Common myeloid progenitor, CD34-positive (primary cell): ENCODE results near the gene PDE4B.

Source experiments
- CTCF ChIA-PET: fragments of 350-600 bp; sonication (Branson Sonifier 250); formaldehyde crosslinking; loops from one replicate; lab custom pipeline; 2021; ENCODE audit warnings: antibody characterized with exemption; lab: Charles Lee
- POLR2A ChIA-PET: fragments of 350-600 bp; sonication (Branson Sonifier 250); formaldehyde crosslinking; loops from one replicate; lab custom pipeline; 2021; ENCODE audit warnings: antibody characterized with exemption; lab: Charles Lee
- DNase-seq, 3 donors: peaks; one replicate each; pipeline versions ENCODE4 v3.0.0 to v3.0.0-alpha.2; 2013
- H3K27ac ChIP-seq, 2 experiments: 1 replicate in 1 of 2; 2 replicates in 1 of 2; pipeline ENCODE4 v1.7.0; 2013; ENCODE audit warnings: inconsistent platforms in 2 of 2, low read length in 2 of 2, mild to moderate bottlenecking in 2 of 2, low read depth in 1 of 2, moderate library complexity in 1 of 2; ENCODE audit not compliant: severe bottlenecking in 2 of 2, insufficient read depth in 1 of 2, poor library complexity in 1 of 2
- H3K27me3 ChIP-seq, 5 experiments: replicated peaks in 2 of 5; 1 replicate in 3 of 5; 2 replicates in 2 of 5; pipeline versions ENCODE4 v1.6.1 to v1.7.0; 2013; ENCODE audit warnings: low read length in 4 of 5, mild to moderate bottlenecking in 2 of 5, moderate library complexity in 2 of 5, inconsistent platforms in 1 of 5; ENCODE audit not compliant: insufficient read depth in 5 of 5, control insufficient read depth in 4 of 5
- H3K36me3 ChIP-seq, 4 experiments: 1 replicate in 2 of 4; 2 replicates in 2 of 4; pipeline versions ENCODE4 v1.6.1 to v1.7.0; 2013; ENCODE audit warnings: low read length in 3 of 4, control low read depth in 1 of 4, mild to moderate bottlenecking in 1 of 4; ENCODE audit not compliant: control insufficient read depth in 4 of 4, insufficient read depth in 4 of 4
- H3K4me1 ChIP-seq, 4 experiments: 1 replicate in 3 of 4; 2 replicates in 1 of 4; pipeline versions ENCODE4 v1.6.1 to v1.7.1; 2013; ENCODE audit warnings: low read length in 3 of 4, mild to moderate bottlenecking in 3 of 4, control low read depth in 1 of 4, inconsistent platforms in 1 of 4, moderate library complexity in 1 of 4; ENCODE audit not compliant: control insufficient read depth in 4 of 4, insufficient read depth in 4 of 4; ENCODE audit errors: control extremely low read depth in 1 of 4
- H3K4me3 ChIP-seq, 7 experiments: 1 replicate in 4 of 7; 2 replicates in 3 of 7; pipeline versions ENCODE4 v1.5.1 to v1.7.0; 2013; ENCODE audit warnings: mild to moderate bottlenecking in 7 of 7, low read length in 6 of 7, moderate library complexity in 6 of 7, inconsistent platforms in 2 of 7, low read depth in 2 of 7, control low read depth in 1 of 7; ENCODE audit not compliant: insufficient read depth in 4 of 7, control insufficient read depth in 1 of 7; ENCODE audit errors: extremely low read depth in 1 of 7
- H3K9me3 ChIP-seq, 5 experiments: 1 replicate in 4 of 5; 2 replicates in 1 of 5; pipeline versions ENCODE4 v1.6.1 to v1.7.1; 2013; ENCODE audit warnings: low read length in 4 of 5, mild to moderate bottlenecking in 2 of 5, inconsistent platforms in 1 of 5, low read depth in 1 of 5, moderate library complexity in 1 of 5; ENCODE audit not compliant: control insufficient read depth in 4 of 5, insufficient read depth in 2 of 5; ENCODE audit errors: control extremely low read depth in 1 of 5
- WGBS: methylation state at CpG from one replicate; pipeline ENCODE4 v1.1.5; 2013; ENCODE audit not compliant: insufficient coverage; 5-methylcytosine and 5-hydroxymethylcytosine counted together

PDE4B gene

GRCh38 chr1:66325594-66326380 is 533.1 kb downstream of the PDE4B start:
- Histone ChIP-seq H3K36me3 (no peaks in the 10 kb centered on the region), H3K27me3 (no peaks in the 10 kb centered on the region), H3K9me3 (no peaks in the 10 kb centered on the region), H3K4me1 (peaks cover 20 to 39% (median 30%) of the 10 kb centered on the region in 4 experiments), H3K27ac (no peak overlapping the region), H3K4me3 (no peak overlapping the region)
- 60% methylated on average over 1 of the region's 5 CpGs for WGBS
- ChIA-PET CTCF (interaction anchor here (1.1 to 1.6 kb wide), 3 partner anchors 23 to 26 kb away, joined by 3 to 4 read pairs (median 3); no protein-coding TSS in a partner anchor), POLR2A (no interaction called here)
- no peak for DNase-seq

- Histone ChIP-seq H3K4me3 (no peak overlapping the region), H3K4me1 (peaks cover 25 to 50% (median 38%) of the 10 kb centered on the region in 4 experiments)
- CTCF ChIA-PET: interaction anchor here (0.6 kb wide), 1 partner anchor 36 kb away, joined by 4 read pairs; no protein-coding TSS in a partner anchor
These were observed 534.2 kb downstream of the PDE4B start for GRCh38 chr1:66326867-66327266.

GRCh38 chr1:66327588-66327987 is 534.9 kb downstream of the PDE4B start:
- Histone ChIP-seq H3K4me1 (peaks cover 25 to 57% (median 42%) of the 10 kb centered on the region in 4 experiments), H3K9me3 (no peaks in the 10 kb centered on the region), H3K27me3 (no peaks in the 10 kb centered on the region), H3K27ac (no peak overlapping the region), H3K36me3 (no peaks in the 10 kb centered on the region), H3K4me3 (no peak overlapping the region)
- 0% methylated on average over 1 of the region's 2 CpGs for WGBS
- no peak for DNase-seq
- CTCF ChIA-PET: interaction anchor here (1.3 to 1.5 kb wide), 2 partner anchors 8 to 54 kb away, joined by 3 to 4 read pairs; no protein-coding TSS in a partner anchor
- POLR2A ChIA-PET: no interaction called here

More at GRCh38 chr1:66326867-66327266, 534.2 kb downstream of the PDE4B start:
- Histone ChIP-seq H3K27me3 (no peaks in the 10 kb centered on the region), H3K9me3 (no peaks in the 10 kb centered on the region), H3K27ac (no peak overlapping the region), H3K36me3 (no peaks in the 10 kb centered on the region)
- DNase-seq: no peak
- POLR2A ChIA-PET: no interaction called here

DNA sequence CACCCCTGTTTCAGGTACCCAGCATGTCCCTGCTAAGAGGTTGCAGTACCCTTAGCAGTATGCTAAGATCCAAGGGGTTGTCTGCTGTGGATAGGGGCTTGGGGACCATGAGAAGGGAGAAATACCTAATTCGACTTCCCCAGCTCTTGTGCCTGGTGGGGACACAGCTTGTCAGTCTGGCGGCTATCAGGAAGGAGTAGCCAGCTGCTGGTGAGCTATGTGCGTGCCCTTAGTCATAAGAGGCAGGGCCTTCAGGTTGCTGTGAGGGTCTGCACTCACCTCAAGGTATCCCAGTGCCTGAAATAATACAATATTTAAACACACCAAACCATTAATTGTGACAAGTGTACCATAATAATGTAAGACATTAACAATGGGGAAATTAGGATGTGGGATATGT is 536.2 kb downstream of the PDE4B start:
- ChIA-PET POLR2A (no interaction called here), CTCF (interaction anchor here (0.7 to 1.5 kb wide), 3 partner anchors 9 to 56 kb away, joined by 3 to 4 read pairs (median 3); no protein-coding TSS in a partner anchor)
- DNase-seq: peak in 2 of 3 donors; percentile 58 to 67
- H3K4me1 ChIP-seq: peaks cover 29 to 70% (median 49%) of the 10 kb centered on the region in 4 experiments
- H3K27ac ChIP-seq: no peak overlapping the region
- no peaks in the 10 kb centered on the region for H3K27me3 ChIP-seq
- H3K9me3 ChIP-seq: no peaks in the 10 kb centered on the region
- 88% methylated on average over 1 of the region's 3 CpGs for WGBS
- no peaks in the 10 kb centered on the region for H3K36me3 ChIP-seq
- H3K4me3 ChIP-seq: no peak overlapping the region

DNA sequence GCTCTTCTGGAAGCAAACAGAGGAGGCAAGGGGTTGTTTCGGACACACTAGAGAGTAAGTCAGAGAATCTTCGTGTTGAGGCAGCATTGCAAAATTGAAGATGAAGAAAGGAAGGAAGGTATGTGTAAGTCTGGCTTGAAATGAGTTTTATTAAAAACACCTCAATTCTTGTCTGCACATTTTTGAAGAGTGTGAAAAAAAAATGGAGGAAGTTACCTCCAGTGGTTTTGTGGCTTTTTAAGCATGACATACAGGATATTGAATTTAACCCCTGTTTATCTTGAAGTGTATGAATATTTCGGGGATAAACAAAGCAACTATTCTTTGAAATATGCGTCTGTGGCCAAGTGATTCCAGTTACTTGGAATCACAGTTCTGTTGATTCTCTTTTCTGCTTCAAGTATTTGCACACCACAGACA is 538.0 kb downstream of the PDE4B start:
- WGBS: 5% methylated on average over 4 of the region's 4 CpGs
- peak; percentile 74 to 90 (median 88) for DNase-seq
- H3K36me3 ChIP-seq: no peaks in the 10 kb centered on the region
- H3K27ac ChIP-seq: peak overlapping the region; percentile 72 to 74
- POLR2A ChIA-PET: no interaction called here
- H3K9me3 ChIP-seq: no peaks in the 10 kb centered on the region
- H3K4me1 ChIP-seq: peaks cover 46 to 88% (median 66%) of the 10 kb centered on the region in 4 experiments
- H3K4me3 ChIP-seq: peak overlapping the region in 4 of 7 experiments; percentile 23 to 100 (median 67)
- CTCF ChIA-PET: interaction anchor here (0.7 to 3.5 kb wide), 8 partner anchors 11 to 105 kb away, joined by 3 to 21 read pairs (median 4); no protein-coding TSS in a partner anchor
- H3K27me3 ChIP-seq: no peaks in the 10 kb centered on the region

GRCh38 chr1:66331658-66332547 is 539.2 kb downstream of the PDE4B start:
- Histone ChIP-seq H3K27me3 (no peaks in the 10 kb centered on the region), H3K27ac (peak overlapping the region; percentile 72 to 74), H3K9me3 (no peaks in the 10 kb centered on the region), H3K4me3 (peak overlapping the region; percentile 33 to 100 (median 82)), H3K4me1 (peaks cover 55 to 95% (median 74%) of the 10 kb centered on the region in 4 experiments), H3K36me3 (no peaks in the 10 kb centered on the region)
- WGBS: 1% methylated on average over 15 of the region's 18 CpGs
- CTCF ChIA-PET: interaction anchor here (0.8 to 3.5 kb wide), 15 partner anchors 12 to 114 kb away, joined by 3 to 21 read pairs (median 5); no protein-coding TSS in a partner anchor
- DNase-seq: peak; percentile 50 to 76 (median 73)
- POLR2A ChIA-PET: interaction anchor here (1.2 to 1.5 kb wide), 3 partner anchors 15 to 29 kb away, joined by 3 to 10 read pairs (median 7); no protein-coding TSS in a partner anchor
